AG09309 (cell line): Measurements from ENCODE around the gene RASSF4.

Experiments
- DNase-seq: peaks from one replicate; pipeline ENCODE4 v3.0.0-alpha.2; 2010; ENCODE audit warnings: low read depth
- H3K4me3 ChIP-seq: 2 replicates; pipeline ENCODE4 v1.5.1; 2011; ENCODE audit warnings: mild to moderate bottlenecking, low read depth, low read length, moderate library complexity; ENCODE audit not compliant: control insufficient read depth
- CTCF ChIP-seq: IDR thresholded peaks from 2 replicates; pipeline ENCODE4 v1.5.1; 2011; ENCODE audit warnings: mild to moderate bottlenecking, low read depth, low read length, inconsistent platforms; ENCODE audit not compliant: insufficient read depth, control insufficient read depth; ENCODE audit errors: missing control alignments

The RASSF4 gene

GRCh38 chr10:44914891-44915290 lies 44.7 kb upstream of the RASSF4 start:
- TF ChIP-seq CTCF = no peak
- DNase-seq = no peak
- H3K4me3 ChIP-seq = no peak overlapping the region

GRCh38 chr10:44916429-44916828 lies 43.2 kb upstream of the RASSF4 start:
- H3K4me3 ChIP-seq = no peak overlapping the region
- TF ChIP-seq CTCF = no peak
- DNase-seq = no peak

GRCh38 chr10:44917848-44918247 lies 41.8 kb upstream of the RASSF4 start:
- DNase-seq = no peak
- no peak for TF ChIP-seq CTCF
- no peak overlapping the region for H3K4me3 ChIP-seq

- H3K4me3 ChIP-seq = no peak overlapping the region
- TF ChIP-seq CTCF = no peak
- no peak for DNase-seq
These were observed 39.4 kb upstream of the RASSF4 start for GRCh38 chr10:44920252-44920651.

GRCh38 chr10:44921061-44921460 lies 38.5 kb upstream of the RASSF4 start:
- H3K4me3 ChIP-seq = no peak overlapping the region
- no peak for TF ChIP-seq CTCF
- no peak for DNase-seq

- no peak for DNase-seq
- TF ChIP-seq CTCF = no peak
- no peak overlapping the region for H3K4me3 ChIP-seq
These were observed 38.1 kb upstream of the RASSF4 start for GRCh38 chr10:44921506-44921905.

- TF ChIP-seq CTCF = no peak
- H3K4me3 ChIP-seq = no peak overlapping the region
- DNase-seq = no peak
These were observed 37.6 kb upstream of the RASSF4 start for GRCh38 chr10:44922021-44922420.
